Vagina (tissue), 2 donors: ENCODE data around the gene ALG1.

ENCODE experiments used
- POLR2A ChIP-seq, 2 donors: fragments of 450-650 bp; IDR thresholded peaks; one replicate each; pipeline ENCODE4 v1.6.1; 2017; ENCODE audit warnings: antibody characterized with exemption in 2 of 2, mild to moderate bottlenecking in 2 of 2, moderate library complexity in 2 of 2
- POLR2AphosphoS5 ChIP-seq, 2 donors: sonication (generic); formaldehyde crosslinking; IDR thresholded peaks; one replicate each; pipeline ENCODE4 v1.9.0; 2017; ENCODE audit warnings: antibody characterized with exemption in 2 of 2, mild to moderate bottlenecking in 2 of 2, low read depth in 1 of 2; ENCODE audit not compliant: insufficient read depth in 1 of 2
- TF ChIP-seq, protein P1 (sequence below), 3 experiments: fragments of 450-650 bp in 2 of 3; fragments of 200-600 bp in 1 of 3; sonication (generic) in 1 of 3; IDR thresholded peaks; one replicate each; pipeline ENCODE4 v1.5.1; 2017 to 2019; ENCODE audit warnings: antibody characterized with exemption in 3 of 3, mild to moderate bottlenecking in 2 of 3, moderate library complexity in 2 of 3

DNA sequence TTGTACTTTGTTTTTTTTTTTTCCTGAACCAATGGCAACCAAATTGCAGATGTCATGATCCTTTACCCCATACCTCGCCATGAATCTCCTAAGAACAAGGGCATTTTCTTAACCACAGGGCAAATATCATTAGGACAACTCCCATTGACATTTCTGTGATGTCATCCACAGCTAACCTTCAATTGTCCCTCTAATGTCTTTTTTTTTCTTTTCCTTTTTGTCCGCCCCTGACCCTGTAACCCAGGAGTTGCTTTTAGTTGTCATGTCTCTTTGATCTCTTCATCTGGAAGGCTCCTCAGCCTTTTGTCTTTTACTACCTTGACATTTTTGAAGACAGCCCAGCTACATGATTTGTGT is 37.5 kb upstream of the ALG1 start:
- TF ChIP-seq, protein P1, sequence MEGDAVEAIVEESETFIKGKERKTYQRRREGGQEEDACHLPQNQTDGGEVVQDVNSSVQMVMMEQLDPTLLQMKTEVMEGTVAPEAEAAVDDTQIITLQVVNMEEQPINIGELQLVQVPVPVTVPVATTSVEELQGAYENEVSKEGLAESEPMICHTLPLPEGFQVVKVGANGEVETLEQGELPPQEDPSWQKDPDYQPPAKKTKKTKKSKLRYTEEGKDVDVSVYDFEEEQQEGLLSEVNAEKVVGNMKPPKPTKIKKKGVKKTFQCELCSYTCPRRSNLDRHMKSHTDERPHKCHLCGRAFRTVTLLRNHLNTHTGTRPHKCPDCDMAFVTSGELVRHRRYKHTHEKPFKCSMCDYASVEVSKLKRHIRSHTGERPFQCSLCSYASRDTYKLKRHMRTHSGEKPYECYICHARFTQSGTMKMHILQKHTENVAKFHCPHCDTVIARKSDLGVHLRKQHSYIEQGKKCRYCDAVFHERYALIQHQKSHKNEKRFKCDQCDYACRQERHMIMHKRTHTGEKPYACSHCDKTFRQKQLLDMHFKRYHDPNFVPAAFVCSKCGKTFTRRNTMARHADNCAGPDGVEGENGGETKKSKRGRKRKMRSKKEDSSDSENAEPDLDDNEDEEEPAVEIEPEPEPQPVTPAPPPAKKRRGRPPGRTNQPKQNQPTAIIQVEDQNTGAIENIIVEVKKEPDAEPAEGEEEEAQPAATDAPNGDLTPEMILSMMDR (IDR thresholded peaks at IDR 0.05) = no peak
- TF ChIP-seq POLR2A (IDR thresholded peaks at IDR 0.05) (no peak), POLR2AphosphoS5 (IDR thresholded peaks at IDR 0.05; ENCODE audit: insufficient read depth in 1 of 2, low read depth in 1 of 2) (no peak)
